Measurements from ENCODE around the gene PTAFR.
"Not testable (repeated sequence)": the region's sequence is repeated elsewhere in the genome, so short reads cannot be mapped to it uniquely, and the experiment has no call there.

PTAFR gene

DNA sequence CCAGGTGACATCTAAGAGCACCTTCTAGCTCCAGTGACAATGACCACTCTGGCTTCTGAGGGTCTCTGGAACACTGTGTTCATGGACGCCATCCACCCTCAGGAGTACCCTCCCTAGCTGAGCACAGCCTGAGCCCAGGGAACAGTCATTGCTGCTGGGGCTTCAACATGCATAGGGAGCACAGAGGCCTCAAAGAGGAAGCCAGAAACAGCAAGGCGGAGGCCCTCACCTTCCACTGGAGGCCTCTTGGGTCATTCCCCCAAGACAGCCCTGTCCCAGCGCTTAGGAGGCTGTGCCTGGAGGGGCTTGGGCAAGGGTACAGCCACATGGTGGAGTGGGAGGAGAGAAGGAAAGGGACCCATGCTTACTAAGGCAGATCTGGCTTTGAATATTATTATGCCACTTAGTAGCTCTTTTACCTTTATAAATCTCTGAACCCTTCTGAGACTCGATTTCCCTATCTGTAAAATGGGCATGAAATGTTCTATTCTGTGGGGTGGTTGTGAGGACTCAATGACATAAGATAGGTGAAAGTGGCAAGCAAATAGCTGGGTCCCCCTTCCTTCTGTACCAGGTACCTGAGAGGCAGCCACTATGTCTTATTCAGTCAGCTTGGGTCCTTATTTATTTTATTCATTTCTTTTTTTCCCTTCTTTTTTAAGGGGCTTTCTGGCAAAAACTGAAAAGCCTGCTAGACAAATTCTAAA, 32.8 kb downstream of the PTAFR start:
- no peak for DNase-seq

DNA sequence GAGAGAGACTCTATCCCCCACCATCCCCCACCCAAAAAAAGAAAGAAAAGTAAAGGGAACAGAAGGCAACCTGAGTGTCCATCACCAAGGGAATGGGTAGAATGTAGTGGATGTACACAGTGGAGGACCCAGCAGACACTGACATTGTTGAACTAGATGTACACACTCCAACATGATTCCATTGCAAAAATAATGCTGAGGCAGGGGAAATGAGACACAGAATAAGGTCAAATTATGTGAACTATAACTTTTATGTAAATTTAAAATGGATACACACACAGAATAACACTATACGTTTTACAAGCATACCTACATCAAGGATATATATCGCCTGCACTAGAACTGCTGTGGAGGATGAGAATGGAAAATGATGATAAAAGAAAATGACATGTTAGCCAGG, 34.8 kb downstream of the PTAFR start:
- no peak for DNase-seq

DNA sequence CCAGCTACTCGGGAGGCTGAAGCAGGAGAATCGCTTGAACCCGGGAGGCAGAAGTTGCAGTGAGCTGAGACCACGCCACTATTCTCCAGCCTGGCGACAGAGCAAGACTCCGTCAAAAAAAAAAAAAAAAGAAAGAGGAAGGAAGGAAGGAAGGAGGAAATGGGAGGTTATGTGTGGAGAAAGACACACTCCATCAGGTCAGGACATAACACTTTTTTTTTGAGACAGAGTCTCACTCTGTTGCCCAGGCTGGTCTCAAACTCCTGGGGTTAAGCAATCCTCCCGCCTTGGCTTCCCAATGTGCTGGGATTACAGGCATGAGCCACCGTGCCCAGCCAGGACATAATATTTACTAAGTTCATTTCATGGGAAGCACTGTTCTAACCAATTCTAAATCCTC, 36.6 kb downstream of the PTAFR start:
- DNase-seq: not testable (repeated sequence)

DNA sequence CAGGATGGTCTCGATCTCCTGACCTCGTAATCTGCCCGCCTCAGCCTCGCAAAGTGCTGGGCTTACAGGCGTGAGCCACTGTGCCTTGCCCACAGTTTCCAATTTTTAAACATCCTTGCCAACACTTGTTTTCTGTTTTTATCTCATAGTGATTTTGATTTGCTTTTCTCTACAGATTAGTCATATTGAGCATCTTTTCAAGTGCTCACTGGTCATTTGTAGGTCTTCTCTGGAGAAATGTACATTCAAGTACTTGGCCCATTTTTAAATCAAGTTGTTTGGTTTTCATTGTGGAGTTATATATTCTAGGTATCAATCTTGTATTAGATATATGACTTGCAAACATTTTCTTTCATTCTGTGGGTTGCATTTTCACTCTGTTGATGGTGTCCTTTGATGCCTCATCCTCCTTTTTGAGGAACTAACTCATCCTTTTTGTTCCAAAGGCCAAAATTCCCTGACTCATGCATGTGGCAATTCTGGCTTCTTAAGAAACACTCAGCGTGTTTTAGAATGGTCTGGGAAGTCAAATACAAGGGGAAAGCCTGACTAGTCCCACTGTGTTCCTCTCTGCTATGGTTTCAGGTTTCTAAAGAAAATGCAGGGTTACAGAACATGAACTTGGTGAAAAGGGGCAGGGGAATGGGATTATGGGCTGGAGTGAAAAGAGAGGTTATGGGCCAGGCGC, 37.3 kb downstream of the PTAFR start:
- no peak for DNase-seq

DNA sequence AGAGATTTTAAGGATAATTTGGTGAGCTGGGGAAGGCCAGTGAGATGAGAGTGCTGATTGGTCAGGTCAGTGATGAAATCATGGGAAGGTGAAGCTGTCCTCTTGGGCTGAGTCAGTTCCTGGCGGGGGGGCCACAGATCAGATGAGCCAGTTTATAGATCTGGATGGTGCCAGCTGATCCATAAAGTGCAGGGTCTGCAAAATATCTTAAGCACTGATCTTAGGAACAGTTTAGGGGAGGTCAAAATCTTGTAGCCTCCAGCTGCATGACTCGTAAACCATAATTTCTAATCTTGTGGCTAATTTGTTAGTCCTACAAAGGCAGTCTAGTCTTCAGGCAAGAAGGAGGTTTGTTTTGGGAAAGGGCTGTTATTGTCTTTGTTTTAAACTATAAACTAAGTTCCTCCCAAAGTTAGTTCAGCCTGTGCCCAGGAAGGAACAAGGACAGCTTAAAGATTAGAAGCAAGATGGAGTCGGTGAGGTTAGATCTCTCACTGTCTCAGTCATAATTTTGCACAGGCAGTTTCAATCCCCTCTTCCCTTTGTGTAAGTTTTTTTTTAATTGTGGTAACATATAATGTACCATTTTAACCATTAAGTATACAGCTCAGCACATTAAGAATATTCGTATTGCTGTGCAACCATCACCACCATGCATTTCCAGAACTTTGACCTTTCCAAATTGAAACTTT, 39.4 kb downstream of the PTAFR start:
- no peak for DNase-seq

DNA sequence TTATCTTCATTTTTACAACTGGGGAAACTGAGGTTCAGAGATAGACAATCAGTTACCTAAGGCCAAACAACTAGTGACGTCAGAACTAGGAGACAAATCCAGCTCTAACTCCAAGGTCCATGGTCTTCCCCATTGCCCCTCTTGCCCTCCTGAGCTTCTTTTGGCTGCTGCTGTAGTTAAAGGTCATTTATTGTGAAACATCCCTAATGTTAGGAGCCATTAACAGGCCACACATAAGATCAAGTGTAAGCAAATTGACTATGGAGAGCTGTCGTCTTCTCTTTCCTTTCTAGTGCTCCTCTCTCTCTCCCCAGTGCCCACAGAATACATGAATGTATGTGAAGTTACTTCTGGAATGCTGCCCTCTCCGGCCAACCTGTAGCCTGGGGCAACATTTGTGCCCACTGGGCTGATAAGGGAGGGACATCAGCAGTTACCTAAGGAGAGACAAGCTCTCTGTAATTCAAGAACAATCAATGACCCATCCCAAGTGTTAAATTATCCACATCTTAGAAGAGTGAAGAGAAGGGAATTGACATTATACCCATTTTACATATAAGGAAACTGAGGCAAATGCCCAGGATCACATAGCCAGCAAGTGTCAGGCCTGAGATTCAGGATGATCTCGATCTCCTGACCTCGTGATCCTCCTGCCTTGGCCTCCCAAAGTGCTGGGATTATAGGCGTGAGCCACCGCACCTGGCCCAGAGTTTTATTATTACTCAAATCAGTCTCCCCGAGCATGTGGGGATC, 40.1 kb downstream of the PTAFR start:
- DNase-seq: no peak

DNA sequence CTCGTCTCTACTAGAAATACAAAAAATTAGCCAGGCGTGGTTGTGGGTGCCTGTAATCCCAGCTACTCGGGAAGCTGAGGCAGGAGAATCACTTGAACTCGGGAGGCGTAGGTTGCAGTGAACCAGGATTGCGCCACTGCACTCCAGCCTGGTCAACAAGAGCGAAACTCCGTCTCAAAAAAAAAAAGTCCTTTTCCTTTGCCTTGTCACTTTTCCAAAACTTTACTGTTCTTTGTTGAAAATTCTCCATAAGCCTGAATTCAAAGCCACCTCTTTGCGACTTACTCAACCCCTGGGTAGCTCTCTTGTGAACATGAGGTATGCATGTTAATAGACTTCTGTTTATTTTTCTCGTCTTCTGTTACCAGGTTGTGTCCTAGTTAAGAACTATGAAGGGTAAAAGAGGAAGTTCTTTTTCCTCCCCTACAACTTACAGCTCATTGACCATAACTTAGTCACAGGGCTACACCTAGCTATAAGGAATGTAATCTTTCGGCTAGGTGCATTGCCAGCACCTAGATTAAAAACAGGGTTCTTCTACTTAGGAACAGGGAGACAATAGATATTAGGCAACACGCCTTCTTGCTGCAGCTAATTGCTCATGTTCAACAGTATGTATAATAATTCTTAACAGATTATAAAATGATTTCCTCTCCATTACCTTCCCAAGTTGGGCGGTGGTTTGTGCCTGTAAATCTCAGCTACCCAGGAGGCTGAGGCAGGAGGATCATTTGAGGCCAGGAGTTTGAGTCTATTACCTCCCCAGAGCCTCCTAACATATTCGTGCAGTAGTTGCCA, 40.9 kb downstream of the PTAFR start:
- no peak for DNase-seq

DNA sequence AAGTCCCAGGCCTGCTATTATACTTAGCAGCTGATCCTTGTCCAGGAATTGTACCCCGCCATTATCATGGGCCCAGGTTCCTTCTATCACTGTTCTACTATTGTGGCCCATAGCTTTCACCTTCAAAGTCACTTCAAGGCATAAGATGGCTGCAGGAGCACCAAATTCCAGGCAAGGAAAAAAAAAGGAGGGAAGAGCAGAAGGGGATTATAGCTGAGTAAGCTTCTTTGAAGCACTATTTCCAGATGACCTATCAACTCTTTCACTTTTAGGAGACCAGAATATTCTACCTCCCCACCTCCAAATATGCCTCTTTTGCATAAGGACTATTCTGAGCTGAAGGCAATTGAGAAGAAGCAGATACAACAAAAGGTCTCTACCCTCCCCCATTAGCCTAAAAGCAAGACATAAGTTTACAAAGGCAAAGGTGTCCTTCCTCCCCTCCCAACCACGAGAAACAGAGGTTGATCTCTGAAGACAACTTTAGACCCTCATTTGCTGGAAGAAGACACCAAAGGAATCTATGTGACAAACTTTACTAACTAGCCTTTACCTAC, 41.8 kb downstream of the PTAFR start:
- no peak for DNase-seq

DNA sequence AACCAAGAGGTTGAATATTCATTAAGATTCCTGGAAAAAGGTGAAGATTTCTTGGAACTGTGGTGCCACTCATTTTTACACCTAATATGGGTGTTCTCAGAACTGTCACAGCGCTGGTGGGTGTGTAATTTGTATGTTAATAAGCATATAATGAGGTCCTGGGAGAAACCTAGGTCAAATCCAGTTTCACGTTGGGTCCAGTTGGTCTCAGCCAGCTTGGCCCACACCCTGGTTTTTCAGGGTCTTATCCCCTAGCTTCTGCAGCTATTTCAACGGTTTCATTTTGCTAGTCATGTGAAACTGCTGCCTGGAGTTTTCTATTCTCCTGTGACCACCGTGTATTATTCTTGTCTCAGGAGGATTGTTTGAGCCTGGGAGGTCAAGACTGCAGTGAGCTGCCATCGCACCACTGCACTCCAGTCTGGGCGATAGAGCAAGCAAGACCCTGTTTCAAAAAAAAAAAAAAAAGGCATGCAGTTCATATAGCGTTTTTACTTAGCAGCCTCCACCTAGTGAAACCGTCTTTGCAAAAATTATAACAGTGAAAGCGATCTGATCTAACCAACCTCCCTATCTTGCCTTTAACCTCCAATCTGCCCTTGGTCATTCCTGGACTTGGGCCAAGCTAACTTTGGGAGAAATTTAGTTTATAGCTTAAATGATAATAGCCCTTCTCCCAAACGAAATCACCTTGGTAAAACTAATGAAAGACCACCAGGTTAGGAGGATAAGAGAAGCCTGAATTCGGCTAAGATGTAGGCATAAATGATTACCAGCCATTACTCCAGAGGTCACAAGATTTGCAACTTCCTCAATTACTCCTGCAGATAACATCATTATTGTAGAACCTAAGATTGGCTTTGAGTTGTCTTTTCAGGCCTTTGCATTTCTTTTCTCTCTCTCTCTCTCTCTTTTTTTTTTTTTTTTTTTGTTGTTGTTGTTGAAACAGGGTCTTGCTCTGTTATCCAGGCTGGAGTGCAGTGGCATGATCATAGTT, 44.0 kb downstream of the PTAFR start:
- no peak for DNase-seq

DNA sequence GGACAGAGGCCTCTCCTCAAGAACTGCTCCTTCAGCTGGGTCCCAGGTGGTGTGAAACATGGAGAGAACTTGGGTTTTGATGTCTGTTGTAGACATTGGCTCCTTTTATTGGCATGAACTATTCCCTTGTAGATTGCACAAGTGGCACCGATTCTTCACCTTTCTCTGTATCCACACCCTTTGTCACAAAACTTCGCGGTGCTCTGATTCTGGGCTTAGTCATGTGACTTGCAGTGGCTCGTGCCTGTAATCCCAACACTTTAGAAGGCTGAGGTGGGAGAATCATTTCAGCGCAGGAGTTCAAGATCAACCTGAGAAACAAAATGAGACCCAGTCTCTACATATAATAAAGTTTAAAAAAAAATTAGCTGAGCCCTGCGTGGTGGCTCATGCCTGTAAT, 45.6 kb downstream of the PTAFR start:
- DNase-seq: no peak

DNA sequence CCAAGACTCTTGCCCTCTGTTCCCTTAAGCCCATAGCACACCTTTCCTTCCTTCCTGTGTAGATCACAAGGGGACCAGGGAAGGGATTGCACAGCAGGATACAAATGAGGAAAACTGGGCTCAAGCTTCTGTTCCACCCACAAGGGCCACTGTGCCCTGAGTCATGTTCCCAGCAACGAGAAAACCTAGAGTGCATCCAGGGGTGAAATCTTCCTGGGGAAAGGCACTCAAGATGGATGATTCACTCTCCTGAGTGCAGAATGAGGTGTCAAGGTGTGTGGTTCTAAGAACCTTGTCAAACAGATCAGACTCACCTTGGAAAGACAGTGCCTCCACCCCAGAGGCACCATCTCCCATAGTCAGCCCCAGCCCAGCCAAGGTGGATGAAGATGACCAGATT, 47.3 kb downstream of the PTAFR start:
- DNase-seq: no peak

DNA sequence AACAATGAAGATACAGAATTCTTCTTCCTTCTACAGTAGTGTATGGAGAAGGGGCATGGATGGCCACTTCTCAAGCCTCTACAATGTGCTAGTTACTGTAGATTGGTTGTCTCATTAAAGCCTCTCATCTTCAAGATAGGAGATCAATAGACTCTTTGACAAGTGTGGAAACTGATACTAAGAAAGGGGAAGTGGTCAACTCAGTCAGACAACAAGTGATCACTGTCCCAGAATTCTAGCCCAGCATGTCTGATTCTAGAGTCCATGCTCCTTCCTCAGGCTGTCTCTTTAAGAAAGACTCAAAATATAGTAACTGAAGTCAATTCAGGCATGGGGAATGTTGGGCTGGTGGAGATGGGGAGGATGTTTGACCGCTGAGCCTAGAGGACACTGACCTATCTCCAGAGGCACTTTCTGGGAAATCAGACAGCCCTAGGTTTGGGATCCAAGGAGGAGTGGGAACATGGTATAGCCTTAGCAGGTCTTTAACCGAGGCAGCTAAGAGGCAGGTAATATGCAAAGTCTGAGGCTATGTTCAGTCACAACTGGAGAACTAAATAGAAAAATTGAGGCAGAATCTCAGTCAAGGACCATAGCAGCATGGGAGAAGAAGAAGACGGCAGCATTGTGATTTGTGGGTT, 48.8 kb downstream of the PTAFR start:
- DNase-seq: no peak

DNA sequence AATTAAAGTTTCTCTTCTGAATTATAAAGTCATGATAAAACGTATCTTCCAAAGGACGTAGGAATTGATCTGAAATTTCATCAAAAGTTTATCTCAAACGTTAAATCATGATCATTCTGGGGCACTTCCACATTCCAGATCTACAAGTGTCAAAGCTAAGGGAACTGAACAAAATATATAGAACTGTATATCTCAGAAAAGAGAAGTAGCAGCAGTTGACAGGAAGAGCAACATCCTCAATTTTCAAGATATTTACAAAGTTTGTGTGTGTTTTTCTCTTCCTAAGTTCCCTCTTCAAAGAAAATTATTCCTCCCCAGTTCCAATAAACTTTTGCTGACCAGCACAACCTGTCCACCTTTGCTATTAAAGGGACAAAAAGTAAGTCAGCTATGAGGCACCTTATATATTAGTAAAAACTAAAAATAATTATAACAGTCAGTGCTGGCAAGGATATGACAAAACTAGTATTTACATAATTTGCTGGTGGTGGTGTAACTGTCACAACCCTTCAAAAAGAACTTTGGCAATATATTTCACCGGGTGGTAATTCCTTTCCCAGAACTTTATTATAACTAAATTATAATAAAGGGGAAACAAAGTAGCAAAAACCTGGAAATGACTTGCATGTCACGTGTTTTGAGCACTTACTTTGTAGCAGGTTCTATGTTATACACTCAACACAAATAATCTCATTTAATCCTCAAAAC, 49.6 kb downstream of the PTAFR start:
- no peak for DNase-seq

DNA sequence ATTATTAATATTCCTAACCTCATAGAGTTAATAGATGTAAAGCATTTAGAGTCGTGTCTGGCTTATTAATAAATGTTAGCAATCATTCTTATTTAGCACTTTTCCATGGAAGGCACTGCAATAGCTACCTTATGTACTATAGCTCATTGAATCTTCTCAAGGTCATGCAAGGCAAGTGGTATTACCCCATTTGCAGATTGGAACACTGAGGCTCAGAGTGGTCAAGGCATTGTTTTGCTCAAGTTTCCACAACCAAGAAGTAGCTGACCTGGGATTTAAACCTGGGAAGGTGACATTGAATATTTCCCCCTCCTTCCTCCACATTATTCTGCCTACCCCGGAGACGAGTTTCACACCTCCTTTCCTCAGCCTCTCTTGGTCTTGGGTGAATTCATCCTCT, 50.3 kb downstream of the PTAFR start:
- no peak for DNase-seq

DNA sequence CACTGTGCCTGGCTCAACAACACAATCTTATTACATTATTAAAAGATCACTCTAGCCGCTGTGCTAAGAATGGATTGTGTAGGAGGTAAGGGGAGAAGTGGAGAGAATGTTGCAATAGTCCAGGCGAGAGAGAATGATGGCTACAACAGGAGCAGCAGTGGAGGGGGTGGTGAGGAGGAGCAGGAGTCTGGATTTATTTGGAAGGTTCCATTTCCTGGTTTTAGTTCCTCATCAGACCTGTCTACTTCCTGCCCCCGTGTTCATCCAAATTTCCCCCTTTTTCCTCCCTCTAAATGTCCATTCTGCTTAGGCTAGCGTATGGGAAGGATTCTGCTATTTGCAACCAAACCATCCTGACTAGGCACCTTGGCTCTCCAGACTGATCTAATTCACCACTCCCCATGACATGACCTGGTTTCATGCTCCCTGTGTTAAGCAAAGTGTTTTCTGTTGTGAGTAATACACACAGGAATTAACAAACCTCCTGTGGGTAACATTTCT, 53.0 kb downstream of the PTAFR start:
- no peak for DNase-seq

DNA sequence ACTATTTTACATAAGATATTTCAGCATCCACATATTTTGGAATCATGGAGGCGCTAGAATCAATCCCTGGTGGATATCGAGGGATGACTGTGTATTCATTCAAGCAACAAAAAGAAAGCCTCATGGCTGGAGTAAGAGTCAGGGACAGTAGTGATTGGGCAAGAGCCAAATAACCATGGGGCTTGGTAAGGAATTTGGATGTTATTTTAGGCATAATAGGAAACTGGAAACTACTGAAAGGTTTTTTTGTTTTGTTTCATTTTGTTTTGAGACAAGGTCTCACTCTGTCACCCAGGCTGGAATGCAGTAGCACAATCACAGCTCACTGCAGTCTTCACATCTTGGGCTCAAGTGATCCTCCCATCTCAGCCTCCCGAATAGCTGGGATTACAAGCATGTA, 54.3 kb downstream of the PTAFR start:
- DNase-seq: no peak

DNA sequence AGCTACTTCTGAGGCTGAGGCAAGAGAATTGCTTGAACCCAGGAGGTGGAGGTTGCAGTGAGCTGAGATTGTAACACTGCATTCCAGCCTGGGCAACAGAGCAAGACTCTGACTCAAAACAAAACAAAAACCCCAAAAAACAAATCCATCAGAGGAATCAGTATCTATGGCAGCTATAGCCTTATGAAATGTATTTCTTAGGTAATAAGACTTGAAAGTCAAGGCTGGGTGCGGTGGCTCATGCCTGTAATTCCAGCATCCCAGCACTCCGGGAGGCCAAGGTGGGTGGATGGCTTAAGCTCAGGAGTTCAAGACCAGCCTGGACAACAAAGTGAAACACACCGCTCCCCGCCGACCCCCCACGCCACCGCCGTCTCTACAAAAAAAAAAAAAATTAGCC, 56.9 kb downstream of the PTAFR start:
- DNase-seq: no peak

DNA sequence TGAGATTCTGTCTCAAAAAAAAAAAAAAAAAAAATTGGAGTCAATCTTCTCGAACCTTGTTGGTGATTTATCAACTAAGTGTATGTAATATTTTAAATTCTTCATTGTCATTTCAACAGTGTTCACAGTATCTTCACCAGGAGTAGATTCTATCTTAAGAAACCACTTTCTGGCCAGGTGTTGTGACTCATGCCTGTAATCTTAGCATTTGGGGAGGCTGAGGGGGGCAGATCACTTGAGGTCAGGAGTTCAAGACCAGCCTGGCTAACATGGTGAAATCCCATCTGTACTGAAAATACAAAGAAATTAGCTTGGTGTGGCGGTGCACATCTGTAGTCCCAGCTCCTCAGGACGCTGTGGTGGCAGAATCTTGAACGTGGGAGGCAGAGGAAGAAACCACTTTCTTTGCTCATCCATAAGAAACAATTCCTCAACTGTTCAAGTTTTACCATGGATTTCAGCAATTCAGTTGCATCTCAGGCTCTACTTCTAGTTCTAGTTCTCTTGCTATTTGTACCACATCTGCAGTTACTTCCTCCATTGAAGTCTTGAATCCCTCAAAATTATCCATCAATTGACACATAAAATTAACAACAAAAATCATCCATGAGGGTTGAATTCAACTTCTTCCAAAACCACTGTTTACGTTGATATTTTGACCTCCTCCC, 57.7 kb downstream of the PTAFR start:
- no peak for DNase-seq

DNA sequence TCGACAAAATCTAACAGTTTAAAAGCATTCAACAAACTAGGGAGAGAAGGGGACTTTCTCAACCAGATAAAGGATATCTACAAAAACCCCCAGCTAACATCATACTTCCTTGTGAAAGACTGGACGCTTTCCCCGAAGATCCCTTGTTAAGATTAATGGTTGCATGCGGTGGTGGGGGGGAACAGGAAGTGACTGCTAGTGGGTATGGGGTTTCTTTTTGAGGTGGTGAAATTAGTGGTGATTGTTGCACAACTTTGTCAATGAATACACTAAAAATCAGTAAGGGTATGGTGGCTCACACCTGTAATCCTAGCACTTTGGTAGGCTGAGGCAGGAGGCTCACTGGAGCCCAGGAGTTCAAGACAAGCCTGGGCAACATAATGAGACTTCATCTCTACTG, 61.2 kb downstream of the PTAFR start:
- no peak for DNase-seq

Measured in NCI-H524 (cell line).